ENCODE results near the gene MCUR1.
"Not testable (repeated sequence)": the region's sequence is repeated elsewhere in the genome, so short reads cannot be mapped to it uniquely, and the experiment has no call there.

The MCUR1 gene, protein sequence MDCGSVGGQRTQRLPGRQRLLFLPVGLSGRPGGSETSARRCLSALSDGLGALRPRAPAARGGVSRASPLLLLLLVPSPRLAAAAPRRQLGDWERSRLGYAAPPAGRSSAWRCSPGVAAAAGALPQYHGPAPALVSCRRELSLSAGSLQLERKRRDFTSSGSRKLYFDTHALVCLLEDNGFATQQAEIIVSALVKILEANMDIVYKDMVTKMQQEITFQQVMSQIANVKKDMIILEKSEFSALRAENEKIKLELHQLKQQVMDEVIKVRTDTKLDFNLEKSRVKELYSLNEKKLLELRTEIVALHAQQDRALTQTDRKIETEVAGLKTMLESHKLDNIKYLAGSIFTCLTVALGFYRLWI

GRCh38 chr6:13814176-13814937 is at the start of gene MCUR1:
TSS of gene MCUR1 (minus strand) at chr6:13814557. CDS start at chr6:13814429, 128 bp downstream.
- peak; percentile 90 for DNase-seq

DNA sequence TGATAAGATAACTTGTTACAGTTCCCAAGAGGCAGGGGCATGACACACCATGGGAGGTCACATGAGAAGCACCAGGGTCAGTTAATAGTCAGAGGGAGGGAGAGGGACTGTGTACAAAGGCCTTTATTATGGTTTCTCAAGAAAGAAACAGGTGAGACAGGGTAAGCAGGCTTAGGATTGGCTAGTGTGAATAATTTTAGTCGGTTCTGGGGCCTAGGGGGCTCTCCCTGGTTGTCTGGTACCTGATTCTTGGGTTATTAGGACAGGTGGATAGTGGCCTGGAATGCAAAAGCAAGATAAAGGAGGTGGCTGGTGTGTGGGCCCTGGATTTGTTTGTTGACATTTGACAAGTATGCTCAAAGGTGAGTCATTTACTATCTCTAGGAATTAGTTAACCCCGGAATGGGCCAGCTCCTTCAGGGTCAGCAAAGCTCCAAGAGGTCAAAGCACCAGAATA is 49.4 kb upstream of the MCUR1 start:
- no peak for DNase-seq

DNA sequence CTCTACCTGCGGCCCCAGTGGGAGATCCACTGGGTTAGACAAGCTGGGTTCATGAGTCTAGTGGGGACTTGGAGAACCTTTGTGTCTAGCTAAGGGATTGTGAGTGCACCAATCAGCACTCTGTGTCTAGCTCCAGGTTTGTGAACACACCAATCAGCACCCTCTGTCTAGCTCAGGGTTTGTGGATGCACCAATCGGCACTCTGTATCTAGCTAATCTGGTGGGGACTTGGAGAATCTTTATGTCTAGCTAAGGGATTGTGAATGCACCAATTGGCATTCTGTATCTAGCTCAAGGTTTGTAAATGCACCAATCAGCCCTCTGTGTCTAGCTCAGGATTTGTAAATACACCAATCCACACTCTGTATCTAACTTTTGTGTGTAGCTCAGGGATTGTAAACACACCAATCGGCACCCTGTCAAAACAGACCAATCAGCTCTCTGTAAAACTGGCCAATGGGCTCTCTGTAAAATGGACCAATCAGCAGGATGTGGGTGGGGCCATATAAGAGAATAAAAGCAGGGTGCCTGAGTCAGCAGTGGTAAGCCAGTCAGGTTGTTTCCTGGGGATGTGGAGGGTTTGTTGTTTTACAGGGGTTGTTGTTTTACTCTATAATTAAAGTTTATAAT is 46.3 kb upstream of the MCUR1 start:
- DNase-seq = not testable (repeated sequence)

DNA sequence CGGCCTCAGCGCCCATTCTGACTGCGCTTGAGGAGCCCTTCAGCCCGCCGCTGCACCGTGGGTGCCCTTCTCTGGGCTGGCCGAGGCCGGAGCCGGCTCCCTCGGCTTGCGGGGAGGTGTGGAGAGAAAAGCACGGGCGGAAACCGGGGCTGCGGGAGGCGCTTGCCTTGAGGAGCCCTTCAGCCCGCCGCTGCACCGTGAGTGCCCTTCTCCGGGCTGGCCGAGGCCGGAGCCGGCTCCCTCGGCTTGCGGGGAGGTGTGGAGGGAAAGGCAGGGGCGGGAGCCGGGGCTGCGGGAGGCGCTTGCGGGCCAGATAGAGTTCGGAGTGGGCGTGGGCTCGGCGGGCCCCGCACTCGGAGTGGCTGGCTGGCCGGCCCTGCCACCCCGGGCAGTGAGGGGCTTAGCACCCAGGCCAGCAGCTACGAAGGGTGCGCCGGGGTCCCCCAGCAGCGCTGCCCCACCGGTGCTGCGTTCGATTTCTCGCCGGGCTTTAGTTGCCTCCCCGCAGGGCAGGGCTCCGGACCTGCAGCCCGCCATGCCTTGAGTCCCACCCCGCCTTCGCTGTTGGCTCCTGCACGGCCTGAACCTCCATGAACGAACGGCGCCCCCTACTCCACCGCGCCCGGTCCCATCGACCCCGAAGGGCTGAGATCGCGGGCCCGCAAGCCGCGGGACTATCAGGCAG is 45.7 kb upstream of the MCUR1 start:
- DNase-seq = peak; percentile 9

DNA sequence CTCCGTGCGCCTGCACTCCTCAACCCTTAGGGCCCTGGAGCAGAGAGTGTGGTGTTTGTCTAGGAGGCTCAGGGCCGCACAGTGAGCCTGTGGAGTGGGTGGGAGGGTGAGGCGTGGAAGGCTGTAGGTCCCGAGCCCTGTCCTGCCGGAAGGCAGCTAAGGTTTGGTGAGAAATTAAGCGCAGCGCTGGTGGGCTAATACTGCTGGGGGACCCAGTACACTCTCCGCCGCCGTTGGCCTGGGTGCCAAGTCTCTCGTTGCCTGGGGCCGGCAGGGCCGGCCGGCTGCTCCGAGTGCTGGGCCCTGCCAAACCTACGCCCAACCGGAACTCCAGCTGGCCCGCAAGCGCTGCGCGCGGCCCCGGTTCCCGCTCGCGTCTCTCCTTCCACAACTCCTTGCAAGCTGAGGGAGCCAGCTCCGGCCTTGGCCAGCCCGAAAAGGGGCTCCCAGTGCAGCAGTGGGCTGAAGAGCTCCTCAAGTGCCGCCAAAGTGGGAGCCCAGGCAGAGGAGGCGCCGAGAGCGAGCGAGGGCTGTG is 40.4 kb upstream of the MCUR1 start:
- DNase-seq = no peak

DNA sequence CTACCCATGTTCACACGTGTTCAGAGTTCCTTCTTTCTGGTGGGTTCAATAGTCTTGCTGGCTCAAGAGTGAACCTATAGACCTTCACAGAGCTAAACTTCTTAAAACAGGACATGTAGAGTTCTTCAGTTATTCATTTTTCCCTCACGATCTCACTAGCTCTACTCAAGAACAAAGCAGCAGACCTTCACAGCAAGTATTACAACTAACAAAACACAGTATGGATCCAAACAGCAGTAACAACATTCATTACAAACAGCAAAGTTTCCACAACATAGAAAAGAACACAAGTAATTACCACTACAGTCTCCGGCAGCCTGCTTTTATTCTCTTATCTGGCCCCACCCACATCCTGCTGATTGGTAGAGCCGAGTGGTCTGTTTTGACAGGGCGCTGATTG is 39.5 kb upstream of the MCUR1 start:
- DNase-seq = no peak

DNA sequence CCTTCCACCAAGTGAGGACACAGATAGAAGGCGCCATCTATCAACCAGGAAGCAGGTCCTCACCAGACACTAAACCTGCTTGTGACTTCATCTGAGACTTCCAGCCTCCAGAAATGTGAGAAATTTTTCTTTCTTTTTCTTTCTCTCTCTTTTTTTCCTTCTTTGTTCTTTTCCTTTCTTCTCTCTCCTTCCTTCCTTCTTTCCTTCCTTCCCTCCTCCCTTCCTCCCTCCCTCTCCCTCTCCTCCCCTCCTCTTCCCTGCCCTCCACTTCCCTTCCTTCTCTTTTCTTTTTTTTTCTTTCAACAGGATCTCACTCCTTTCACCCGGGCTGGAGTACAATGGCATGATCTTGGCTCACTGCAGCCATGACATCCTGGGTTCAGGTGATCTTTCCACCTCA is 37.4 kb upstream of the MCUR1 start:
- no peak for DNase-seq

DNA sequence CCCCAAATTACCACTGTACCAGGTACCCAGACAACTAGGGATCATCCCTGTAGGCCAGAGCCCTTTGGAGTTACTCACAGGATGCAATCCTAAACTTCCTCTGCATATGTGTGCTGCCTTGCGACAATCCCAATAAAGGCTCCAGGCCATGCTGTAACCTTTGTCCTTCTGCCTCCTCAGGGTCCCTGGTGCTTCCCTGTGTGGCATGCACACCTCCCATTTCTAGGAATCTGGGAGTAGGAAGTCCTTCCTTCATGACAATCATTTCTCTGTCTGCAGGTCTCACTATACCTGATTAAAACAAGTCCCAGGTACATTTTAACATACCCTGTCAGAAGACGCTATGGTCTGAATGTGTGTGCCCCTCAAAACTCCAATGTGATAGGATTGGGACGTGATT is 37.0 kb upstream of the MCUR1 start:
- no peak for DNase-seq

DNA sequence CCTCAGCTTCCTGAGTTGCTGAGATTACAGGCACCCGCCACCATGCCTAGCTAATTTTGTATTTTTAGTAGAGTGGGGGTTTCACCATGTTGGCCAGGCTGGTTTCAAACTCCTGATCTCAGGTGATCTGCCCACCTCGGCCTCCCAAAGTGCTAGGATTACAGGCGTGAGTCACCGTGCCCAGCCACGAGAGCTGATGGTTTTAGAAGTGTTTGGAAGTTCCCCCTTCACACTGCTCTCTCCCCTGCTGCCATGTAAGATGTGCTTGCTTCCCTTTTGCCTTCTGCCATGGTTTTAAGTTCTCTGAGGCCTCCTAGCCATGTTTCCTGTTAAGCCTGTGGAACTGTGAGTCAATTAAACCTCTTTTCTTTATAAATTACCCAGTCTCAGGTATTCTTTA is 36.3 kb upstream of the MCUR1 start:
- not testable (repeated sequence) for DNase-seq

DNA sequence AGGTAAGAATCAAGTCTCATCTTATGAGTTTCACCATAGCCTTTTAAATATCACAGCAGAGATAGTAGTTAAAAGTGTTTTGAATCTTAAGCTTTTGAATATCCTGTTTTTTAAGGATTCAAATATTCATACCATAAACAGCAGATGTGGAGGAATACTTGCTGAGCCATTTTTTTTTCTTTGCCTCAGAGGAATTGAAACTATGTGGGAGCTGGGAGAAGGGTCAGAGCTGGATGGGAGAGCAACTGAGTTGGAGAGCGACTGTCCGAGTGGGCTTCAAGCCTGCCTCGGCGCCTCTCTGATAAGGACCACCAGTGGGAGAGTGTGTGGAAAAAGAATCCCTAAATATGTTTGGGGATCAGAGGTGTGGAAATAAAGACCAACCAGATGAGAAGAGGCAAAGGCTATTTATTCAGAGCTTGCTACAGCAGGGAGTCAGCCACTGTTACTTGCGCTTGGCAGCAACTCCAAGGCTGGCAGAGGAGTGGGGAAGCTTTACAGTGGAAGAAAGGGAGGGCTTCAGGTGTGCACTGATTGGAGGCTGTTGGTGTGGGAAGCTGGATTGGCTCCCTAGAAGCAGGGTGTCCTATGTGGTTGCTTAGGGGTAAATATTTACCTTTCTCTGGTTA is 34.3 kb upstream of the MCUR1 start:
- DNase-seq = no peak

DNA sequence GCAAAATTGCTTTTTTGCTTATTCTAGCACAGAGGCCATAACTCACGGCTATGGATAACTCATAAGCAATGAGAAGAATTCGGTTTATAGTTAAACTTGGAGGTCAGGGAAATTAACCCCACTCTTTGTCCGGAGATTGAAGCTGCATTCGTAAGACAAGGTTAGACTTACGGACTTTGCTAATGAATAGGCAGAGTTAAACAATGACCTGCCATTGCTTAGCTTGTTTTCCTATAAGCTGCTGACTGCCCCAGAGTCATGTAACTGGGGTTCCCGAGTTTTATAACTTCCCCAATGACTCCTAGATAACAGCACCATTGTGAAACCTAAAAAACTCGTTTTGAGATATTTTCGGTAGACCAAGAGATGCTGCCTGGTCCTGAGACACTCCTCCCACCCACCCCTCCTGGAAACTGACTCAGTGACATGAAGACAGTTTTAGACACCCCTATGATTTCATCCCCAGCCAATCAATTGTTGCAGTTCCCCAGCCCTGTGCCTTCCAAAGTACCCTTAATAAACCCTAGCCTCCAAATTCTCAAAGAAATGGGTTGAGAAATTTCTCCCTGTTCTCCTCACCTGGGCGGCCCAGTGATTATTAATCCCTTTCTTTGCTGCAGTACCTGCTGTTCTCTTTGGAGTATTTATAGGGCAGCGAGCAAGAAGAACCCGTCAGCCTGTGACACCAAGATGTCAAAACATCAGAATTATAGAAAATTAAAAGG is 33.1 kb upstream of the MCUR1 start:
- DNase-seq = no peak

DNA sequence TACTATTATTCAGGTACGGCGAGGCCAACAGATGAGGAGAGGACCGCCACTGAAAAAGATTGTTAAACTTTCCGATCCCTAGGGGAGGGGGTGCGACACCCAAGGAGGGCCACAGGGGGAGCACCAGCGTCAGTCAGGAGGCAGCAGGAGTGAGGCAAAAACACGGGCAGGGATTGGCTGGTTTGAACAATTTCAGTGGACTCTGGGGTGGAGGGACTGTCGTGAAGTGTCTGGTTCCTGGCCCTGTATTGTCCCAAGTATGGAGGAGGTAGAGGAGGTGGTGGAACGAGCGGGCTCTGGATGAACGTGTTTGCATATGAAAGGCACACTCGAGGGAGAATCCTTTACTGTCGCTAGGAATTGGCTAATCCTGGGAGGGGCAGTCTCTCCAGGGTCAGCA is 32.5 kb upstream of the MCUR1 start:
- no peak for DNase-seq

- DNase-seq = no peak
Measured at GRCh38 chr6:13841936-13842335, 27.6 kb upstream of the MCUR1 start.

DNA sequence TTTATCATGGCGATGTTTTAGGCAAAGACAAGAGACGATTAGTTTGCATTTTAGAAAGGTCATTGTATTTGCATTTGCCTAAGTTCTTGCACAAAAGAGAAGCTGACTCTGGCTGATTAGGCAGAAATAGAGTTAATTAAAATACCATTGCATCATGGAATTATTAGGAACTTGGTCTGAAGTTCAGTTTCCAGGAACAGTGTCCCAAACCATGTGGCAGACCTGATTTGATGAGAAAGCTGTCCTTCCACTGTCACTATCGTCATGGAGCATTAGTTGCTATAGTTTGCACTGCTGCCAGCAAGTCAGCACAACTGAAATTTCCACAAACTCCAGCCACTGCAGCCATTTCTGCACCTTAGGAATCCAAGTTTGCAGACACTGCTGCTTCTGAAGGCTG is 24.3 kb upstream of the MCUR1 start:
- DNase-seq = no peak

- no peak for DNase-seq
Measured at GRCh38 chr6:13836170-13836569, 21.8 kb upstream of the MCUR1 start.

DNA sequence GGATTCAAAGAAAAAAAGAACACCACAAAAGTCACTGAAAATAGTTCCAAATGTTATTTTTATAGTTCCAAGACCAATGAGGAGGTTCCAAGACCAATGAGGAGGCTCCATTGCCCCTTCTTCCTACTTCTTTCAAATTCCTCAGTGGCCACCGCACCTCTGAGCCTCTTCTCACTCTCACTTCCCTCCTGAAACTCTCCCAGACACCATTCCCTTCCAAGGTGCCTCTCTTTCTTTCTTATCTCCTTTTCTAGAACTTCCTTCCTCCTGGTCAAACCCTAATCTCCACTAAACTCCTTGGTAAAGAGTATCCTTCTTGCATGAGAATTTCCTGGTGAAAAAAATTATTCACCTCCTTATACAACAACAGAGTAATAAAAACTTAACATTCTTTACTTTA is 20.4 kb upstream of the MCUR1 start:
- DNase-seq = no peak

- DNase-seq = not testable (repeated sequence)
Measured at GRCh38 chr6:13834018-13834417, 19.7 kb upstream of the MCUR1 start.

- DNase-seq = no peak
Measured at GRCh38 chr6:13832778-13833177, 18.4 kb upstream of the MCUR1 start.

DNA sequence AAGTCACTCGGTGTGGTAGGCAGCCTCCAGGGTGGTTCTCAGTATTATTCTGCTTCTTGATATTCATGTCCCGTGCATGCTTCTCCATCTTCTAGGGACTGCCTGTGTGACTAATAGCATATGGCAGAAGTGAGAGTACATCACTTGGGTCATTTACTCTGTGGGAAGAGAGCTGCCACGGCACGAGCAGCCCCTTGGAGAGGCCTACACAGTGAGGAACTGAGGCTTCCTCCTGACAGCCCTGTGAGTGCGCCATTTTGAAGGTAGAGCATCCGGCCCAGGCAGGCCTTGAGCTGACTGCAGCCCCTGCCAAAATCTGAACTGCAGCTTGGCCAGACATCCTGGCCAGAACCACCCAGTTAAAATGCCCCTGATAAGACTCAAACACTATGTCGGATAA is 17.3 kb upstream of the MCUR1 start:
- no peak for DNase-seq

GRCh38 chr6:13830803-13831202 is 16.4 kb upstream of the MCUR1 start:
- DNase-seq = no peak

DNA sequence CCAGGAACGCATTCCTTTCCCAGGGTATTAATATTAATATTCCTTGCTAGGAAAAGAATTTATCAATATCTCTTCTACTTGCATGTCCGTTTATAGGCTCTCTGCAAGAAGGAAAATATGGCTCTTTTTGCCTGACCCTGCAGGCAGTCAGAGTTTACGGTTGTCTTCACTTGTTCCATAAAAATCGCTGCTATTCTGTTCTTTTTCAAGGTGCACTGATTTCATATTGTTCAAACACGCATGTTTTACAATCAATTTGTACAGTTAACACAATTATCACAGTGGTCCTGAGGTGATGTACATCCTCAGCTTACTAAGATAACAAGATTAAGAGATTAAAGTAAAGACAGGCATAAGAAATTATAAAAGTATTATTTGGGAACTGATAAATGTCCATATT is 15.1 kb upstream of the MCUR1 start:
- DNase-seq = not testable (repeated sequence)

Measured in stimulated activated CD4-positive, alpha-beta T cell treated with anti-CD3 and anti-CD28 coated beads, Interleukin-15, amount 100 ng/mL, for 24 hours (primary cell).